ENCODE measurements around the gene KCTD16. TPM values are rescaled to one million over a fixed set of nuclear protein-coding genes. Genes with fewer than 3 reads are reported as not detected.

The KCTD16 gene
- total RNA-seq, 4 donors from 2014 or later: under 0.01 to 1.7 (median 0.18) TPM

- no peaks in the 10 kb centered on the region for H3K27me3 ChIP-seq
- DNase-seq: no peak
- no peaks in the 10 kb centered on the region for H3K36me3 ChIP-seq
- no peak for TF ChIP-seq POLR2A (IDR thresholded peaks at IDR 0.05)
- no peak for TF ChIP-seq CTCF (IDR thresholded peaks at IDR 0.05)
- no peaks in the 10 kb centered on the region for H3K9me3 ChIP-seq
- H3K4me3 ChIP-seq: no peak overlapping the region
- H3K4me1 ChIP-seq: no peaks in the 10 kb centered on the region
- H3K27ac ChIP-seq: no peak overlapping the region
These were observed 35.5 kb downstream of the KCTD16 start for GRCh38 chr5:144206141-144206540.

GRCh38 chr5:144207875-144208444 lies 37.3 kb downstream of the KCTD16 start:
- no peak for DNase-seq
- H3K27ac ChIP-seq: no peak overlapping the region
- H3K4me1 ChIP-seq: no peaks in the 10 kb centered on the region
- H3K9me3 ChIP-seq: no peaks in the 10 kb centered on the region
- no peaks in the 10 kb centered on the region for H3K27me3 ChIP-seq
- no peaks in the 10 kb centered on the region for H3K36me3 ChIP-seq
- TF ChIP-seq POLR2A (IDR thresholded peaks at IDR 0.05) (no peak), CTCF (IDR thresholded peaks at IDR 0.05) (no peak)
- H3K4me3 ChIP-seq: no peak overlapping the region

GRCh38 chr5:144209361-144209760 lies 38.7 kb downstream of the KCTD16 start:
- Histone ChIP-seq H3K4me1 (no peaks in the 10 kb centered on the region), H3K36me3 (no peaks in the 10 kb centered on the region), H3K4me3 (no peak overlapping the region), H3K27me3 (no peaks in the 10 kb centered on the region), H3K9me3 (no peaks in the 10 kb centered on the region), H3K27ac (no peak overlapping the region)
- TF ChIP-seq CTCF (IDR thresholded peaks at IDR 0.05): no peak
- TF ChIP-seq POLR2A (IDR thresholded peaks at IDR 0.05): no peak
- DNase-seq: no peak

- Histone ChIP-seq H3K4me1 (no peaks in the 10 kb centered on the region), H3K27ac (no peak overlapping the region), H3K36me3 (no peaks in the 10 kb centered on the region), H3K4me3 (no peak overlapping the region), H3K9me3 (no peaks in the 10 kb centered on the region), H3K27me3 (no peaks in the 10 kb centered on the region)
- DNase-seq: no peak
- TF ChIP-seq POLR2A (IDR thresholded peaks at IDR 0.05): no peak
- TF ChIP-seq CTCF (IDR thresholded peaks at IDR 0.05): no peak
These were observed 40.0 kb downstream of the KCTD16 start for GRCh38 chr5:144210655-144211054.

GRCh38 chr5:144219869-144220268 lies 49.2 kb downstream of the KCTD16 start:
- Histone ChIP-seq H3K9me3 (no peaks in the 10 kb centered on the region), H3K27ac (no peak overlapping the region), H3K4me1 (no peaks in the 10 kb centered on the region), H3K36me3 (no peaks in the 10 kb centered on the region), H3K27me3 (no peaks in the 10 kb centered on the region), H3K4me3 (no peak overlapping the region)
- TF ChIP-seq CTCF (IDR thresholded peaks at IDR 0.05): no peak
- TF ChIP-seq POLR2A (IDR thresholded peaks at IDR 0.05): no peak
- no peak for DNase-seq

All from Peyer's patch (tissue), 4 donors.